IMR-90 (cell line): Measurements from ENCODE around the gene PRDM12. TPM values are rescaled to one million over a fixed set of nuclear protein-coding genes. Genes with fewer than 3 reads are reported as not detected.
A peak's percentile ranks its signal among the peaks of the same experiment; 100 is the strongest.

Experiments
- ATAC-seq: fragments of 200-7000 bp; cut with Tn5 transposase; 2 replicates; pipeline ENCODE4 v1.9.1; 2020; ENCODE audit warnings: low read depth, mild to moderate bottlenecking, moderate library complexity
- BruUV-seq: library from RNA; stranded (reverse); fragments of 400-500 nt; replicated peaks from 2 replicates; lab custom pipeline; 2021; lab: Mats Ljungman, UMichigan
- CTCF ChIA-PET: fragments of 300-600 bp; formaldehyde crosslinking; extraction: SDS; loops from one replicate; lab custom pipeline; 2021; ENCODE audit warnings: antibody characterized with exemption; lab: Yijun Ruan, JAX
- POLR2A ChIA-PET: fragments of 300-600 bp; sonication (Branson Sonifier 250); formaldehyde crosslinking; loops from one replicate; lab custom pipeline; 2022; ENCODE audit warnings: antibody characterized with exemption; ENCODE audit not compliant: unreplicated experiment; lab: Charles Lee
- DNase-seq: peaks from one replicate; pipeline ENCODE4 v3.0.0; 2013
- H2AFZ ChIP-seq: replicated peaks from 2 replicates; pipeline ENCODE3; 2013; ENCODE audit warnings: low read length, mild to moderate bottlenecking; ENCODE audit not compliant: poor library complexity
- H2AK5ac ChIP-seq: 2 replicates; pipeline ENCODE4 v1.6.1; 2013; ENCODE audit warnings: low read depth, low read length, inconsistent platforms
- H2AK9ac ChIP-seq: replicated peaks from 2 replicates; pipeline ENCODE3; 2013; ENCODE audit warnings: mild to moderate bottlenecking, low read depth, low read length, moderate library complexity; ENCODE audit not compliant: poor library complexity
- H2BK120ac ChIP-seq: 2 replicates; pipeline ENCODE4 v1.6.1; 2013; ENCODE audit warnings: low read depth, low read length, inconsistent platforms
- H2BK15ac ChIP-seq: 3 replicates; pipeline ENCODE4 v1.6.1; 2013; ENCODE audit warnings: low read depth, low read length, inconsistent platforms
- H2BK20ac ChIP-seq: 2 replicates; pipeline ENCODE4 v1.6.1; 2013; ENCODE audit warnings: low read depth, mild to moderate bottlenecking, inconsistent platforms, low read length, moderate library complexity
- H2BK5ac ChIP-seq: 2 replicates; pipeline ENCODE4 v1.6.1; 2013; ENCODE audit warnings: mild to moderate bottlenecking, low read depth, low read length, inconsistent platforms; ENCODE audit not compliant: poor library complexity, severe bottlenecking
- H3K14ac ChIP-seq: replicated peaks from 2 replicates; pipeline ENCODE4 v1.6.1; 2013; ENCODE audit warnings: low read depth, low read length, inconsistent platforms
- H3K18ac ChIP-seq: 2 replicates; pipeline ENCODE4 v1.6.1; 2013; ENCODE audit warnings: low read depth, low read length, control low read depth
- H3K23ac ChIP-seq: 2 replicates; pipeline ENCODE4 v1.6.1; 2013; ENCODE audit warnings: low read depth, low read length, inconsistent platforms
- H3K27ac ChIP-seq: 2 replicates; pipeline ENCODE4 v1.5.1; 2013; ENCODE audit warnings: mild to moderate bottlenecking, control low read depth, low read length; ENCODE audit not compliant: insufficient read depth
- H3K27me3 ChIP-seq: 2 replicates; pipeline ENCODE4 v1.6.1; 2013; ENCODE audit warnings: low read length; ENCODE audit not compliant: control insufficient read depth, insufficient read depth
- H3K36me3 ChIP-seq: 2 replicates; pipeline ENCODE4 v1.6.1; 2013; ENCODE audit warnings: low read length, mixed read lengths; ENCODE audit not compliant: control insufficient read depth, insufficient read depth
- H3K4ac ChIP-seq: 2 replicates; pipeline ENCODE4 v1.6.1; 2013; ENCODE audit warnings: low read depth, low read length, inconsistent platforms
- H3K4me1 ChIP-seq: 2 replicates; pipeline ENCODE4 v1.6.1; 2013; ENCODE audit warnings: low read length, mixed read lengths; ENCODE audit not compliant: control insufficient read depth, insufficient read depth
- H3K4me2 ChIP-seq: 2 replicates; pipeline ENCODE4 v1.6.1; 2013; ENCODE audit warnings: low read depth, mild to moderate bottlenecking, control low read depth, low read length, moderate library complexity
- H3K4me3 ChIP-seq: 2 replicates; pipeline ENCODE4 v1.5.1; 2013; ENCODE audit warnings: low read depth, mild to moderate bottlenecking, control low read depth, low read length, moderate library complexity; ENCODE audit not compliant: insufficient read depth
- H3K56ac ChIP-seq: 2 replicates; pipeline ENCODE4 v1.6.1; 2013; ENCODE audit warnings: low read length, inconsistent platforms; ENCODE audit not compliant: insufficient read depth; ENCODE audit errors: extremely low read depth
- H3K79me1 ChIP-seq, 2 experiments: 2 replicates each; pipeline ENCODE4 v1.6.1; 2013; ENCODE audit warnings: low read length in 2 of 2, inconsistent platforms in 1 of 2, low read depth in 1 of 2
- H3K9ac ChIP-seq: 2 replicates; pipeline ENCODE4 v1.6.1; 2013; ENCODE audit warnings: low read depth, low read length, control low read depth
- H3K9me1 ChIP-seq: 2 replicates; pipeline ENCODE4 v1.6.1; 2013; ENCODE audit warnings: low read length, inconsistent platforms; ENCODE audit not compliant: insufficient read depth
- H3K9me3 ChIP-seq: 2 replicates; pipeline ENCODE4 v1.6.1; 2013; ENCODE audit warnings: low read length; ENCODE audit not compliant: control insufficient read depth, insufficient read depth
- H4K20me1 ChIP-seq: 2 replicates; pipeline ENCODE4 v1.6.1; 2013; ENCODE audit warnings: low read length, inconsistent platforms; ENCODE audit not compliant: insufficient read depth
- H4K5ac ChIP-seq: 2 replicates; pipeline ENCODE4 v1.6.1; 2013; ENCODE audit warnings: mild to moderate bottlenecking, low read depth, low read length, control low read depth
- H4K8ac ChIP-seq, 2 experiments: 2 replicates each; pipeline ENCODE4 v1.6.1; 2013; ENCODE audit warnings: low read depth in 2 of 2, low read length in 2 of 2, control low read depth in 1 of 2, inconsistent platforms in 1 of 2
- H4K91ac ChIP-seq: 2 replicates; pipeline ENCODE4 v1.6.1; 2013; ENCODE audit warnings: low read depth, low read length, inconsistent platforms; ENCODE audit not compliant: insufficient read depth
- BHLHE40 ChIP-seq: fragments of 150-350 bp; IDR thresholded peaks from 2 replicates; pipeline ENCODE4 v1.6.1; 2016; ENCODE audit warnings: mild to moderate bottlenecking, low read depth, low read length
- ELK1 ChIP-seq: fragments of 150-350 bp; IDR thresholded peaks from 2 replicates; pipeline ENCODE4 v1.6.1; 2016; ENCODE audit warnings: low read depth, mild to moderate bottlenecking, low read length, moderate library complexity, borderline replicate concordance
- MAFK ChIP-seq: IDR thresholded peaks from 2 replicates; pipeline ENCODE4 v1.6.1; 2012; ENCODE audit warnings: low read depth, low read length, improper control_type of control experiment
- POLR2A ChIP-seq: IDR thresholded peaks from 2 replicates; pipeline ENCODE4 v1.6.1; 2012; ENCODE audit warnings: mild to moderate bottlenecking, low read depth, low read length
- RCOR1 ChIP-seq: IDR thresholded peaks from 2 replicates; pipeline ENCODE4 v1.6.1; 2012; ENCODE audit warnings: mild to moderate bottlenecking, low read length, improper control_type of control experiment; ENCODE audit not compliant: insufficient replicate concordance
- SMC3 ChIP-seq: fragments of 150-350 bp; IDR thresholded peaks from 2 replicates; pipeline ENCODE4 v1.6.1; 2016; ENCODE audit warnings: low read depth, mild to moderate bottlenecking, antibody characterized with exemption, low read length, moderate library complexity
- WGBS, 2 experiments: methylation state at CpG; one replicate each; pipeline versions ENCODE4 v1.1.5 to v1.1.7; 2013; ENCODE audit warnings: missing lambda C conversion rate in 2 of 2; ENCODE audit not compliant: insufficient read length in 1 of 2; ENCODE audit errors: extremely low coverage in 2 of 2; 5-methylcytosine and 5-hydroxymethylcytosine counted together
- dilution Hi-C: fragments of 300-500 bp; cut with HindIII; formaldehyde crosslinking; loops from one replicate; pipeline ENCODE4 v1.14.3; 2018; ENCODE audit warnings: low sequenced_read_pairs; ENCODE audit not compliant: unreplicated experiment
- in situ Hi-C: fragments of 300-500 bp; cut with MboI; formaldehyde crosslinking; loops from 3 replicates; pipeline ENCODE4 v1.14.3; 2019; ENCODE audit warnings: low sequenced_read_pairs, inconsistent platforms, mixed read lengths
- intact Hi-C: fragments of 100-400 bp; cut with micrococcal nuclease; formaldehyde crosslinking; loops from 2 replicates; pipeline ENCODE4 v1.10.0; 2022
- polyA plus RNA-seq, 3 experiments: library from polyadenylated mRNA; depleted of rRNA; stranded (reverse); fragments of >200 nt; gene quantifications; 2 replicates each; pipeline ENCODE4 v1.2.3, GENCODE V29; 2012; ENCODE audit warnings: low replicate concordance in 1 of 3
- total RNA-seq: library from RNA; depleted of rRNA; stranded (reverse); fragments of >200 nt; gene quantifications from 2 replicates; pipeline ENCODE4 v1.2.3, GENCODE V29; 2012
- TF ChIP-seq, protein P1 (sequence below): conservative IDR thresholded peaks from 2 replicates; pipeline ENCODE4 v1.5.1; 2012; ENCODE audit warnings: mild to moderate bottlenecking, low read depth, low read length, improper control_type of control experiment

PRDM12 gene
- total and polyA plus RNA-seq, 2 of the 4 experiments (the other 2 are of a cell fraction) = not detected

- TF ChIP-seq, protein P1, sequence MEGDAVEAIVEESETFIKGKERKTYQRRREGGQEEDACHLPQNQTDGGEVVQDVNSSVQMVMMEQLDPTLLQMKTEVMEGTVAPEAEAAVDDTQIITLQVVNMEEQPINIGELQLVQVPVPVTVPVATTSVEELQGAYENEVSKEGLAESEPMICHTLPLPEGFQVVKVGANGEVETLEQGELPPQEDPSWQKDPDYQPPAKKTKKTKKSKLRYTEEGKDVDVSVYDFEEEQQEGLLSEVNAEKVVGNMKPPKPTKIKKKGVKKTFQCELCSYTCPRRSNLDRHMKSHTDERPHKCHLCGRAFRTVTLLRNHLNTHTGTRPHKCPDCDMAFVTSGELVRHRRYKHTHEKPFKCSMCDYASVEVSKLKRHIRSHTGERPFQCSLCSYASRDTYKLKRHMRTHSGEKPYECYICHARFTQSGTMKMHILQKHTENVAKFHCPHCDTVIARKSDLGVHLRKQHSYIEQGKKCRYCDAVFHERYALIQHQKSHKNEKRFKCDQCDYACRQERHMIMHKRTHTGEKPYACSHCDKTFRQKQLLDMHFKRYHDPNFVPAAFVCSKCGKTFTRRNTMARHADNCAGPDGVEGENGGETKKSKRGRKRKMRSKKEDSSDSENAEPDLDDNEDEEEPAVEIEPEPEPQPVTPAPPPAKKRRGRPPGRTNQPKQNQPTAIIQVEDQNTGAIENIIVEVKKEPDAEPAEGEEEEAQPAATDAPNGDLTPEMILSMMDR = no peak
- TF ChIP-seq POLR2A = no peak
Measured at GRCh38 chr9:130710822-130711352, 46.5 kb downstream of the PRDM12 start (continued).

DNA sequence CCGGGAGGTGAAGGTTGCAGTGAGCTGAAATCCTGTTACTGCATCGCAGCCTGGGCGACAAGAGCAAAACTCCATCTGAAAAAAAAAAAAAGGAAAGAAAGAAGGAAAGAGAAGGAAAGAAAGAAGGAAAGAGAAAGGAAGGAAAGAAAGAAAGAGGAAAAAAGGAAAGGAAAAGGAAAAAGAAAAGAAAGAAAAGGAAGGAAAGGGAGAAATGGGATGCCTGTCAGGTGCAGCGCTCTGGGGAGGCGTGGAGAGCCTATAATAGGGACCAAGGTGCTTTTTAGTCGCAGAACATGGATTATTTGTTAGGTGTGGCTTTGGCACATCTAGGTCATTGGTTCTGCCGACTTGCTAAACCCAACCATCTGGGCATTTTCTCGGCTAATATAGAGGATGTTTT is 47.1 kb downstream of the PRDM12 start:
- H3K9me1 ChIP-seq = no peaks in the 10 kb centered on the region
- no peak for TF ChIP-seq ELK1
- no peak for TF ChIP-seq RCOR1
- no peak for TF ChIP-seq SMC3
- no peak for TF ChIP-seq POLR2A
- TF ChIP-seq MAFK = no peak
- TF ChIP-seq, protein P1 = no peak
- no peak for TF ChIP-seq BHLHE40
- no peak overlapping the region for H3K14ac ChIP-seq
- no peak overlapping the region for H2AK5ac ChIP-seq
- no peak overlapping the region for H4K5ac ChIP-seq
- in situ Hi-C loops = no loop called here
- peaks cover 28% of the 10 kb centered on the region for H4K20me1 ChIP-seq
- H4K91ac ChIP-seq = no peak overlapping the region
- peak overlapping the region; percentile 14 for H2AFZ ChIP-seq
- BruUV-seq = no TSS peak
- no peaks in the 10 kb centered on the region for H3K27me3 ChIP-seq
- H2AK9ac ChIP-seq = no peak overlapping the region
- dilution Hi-C loops = no loop called here
- H3K18ac ChIP-seq = no peak overlapping the region
- ChIA-PET CTCF (interaction anchor here (2.1 kb wide), 1 partner anchor 10 kb away, joined by 6 read pairs; no protein-coding TSS in a partner anchor), POLR2A (no interaction called here)
- no peak for DNase-seq
- H3K4ac ChIP-seq = no peak overlapping the region
- H2BK120ac ChIP-seq = no peak overlapping the region
- H3K4me1 ChIP-seq = peaks cover 4% of the 10 kb centered on the region; the same call in 1 of the 2 replicates
- no peak overlapping the region for H2BK15ac ChIP-seq
- no peak overlapping the region for H2BK20ac ChIP-seq
- H3K27ac ChIP-seq = no peak overlapping the region
- peak overlapping the region in 1 of 2 experiments; percentile 9; a peak in 1 of 4 replicates for H4K8ac ChIP-seq
- no peaks in the 10 kb centered on the region for H3K36me3 ChIP-seq
- no peak overlapping the region for H2BK5ac ChIP-seq
- H3K56ac ChIP-seq = no peak overlapping the region
- H3K4me2 ChIP-seq = no peak overlapping the region
- 95% methylated on average over 3 of the region's 8 CpGs; no CpG with 5 or more reads in 1 of the 2 experiments for WGBS, 2 experiments
- no peaks in the 10 kb centered on the region for H3K9me3 ChIP-seq
- H3K79me1 ChIP-seq = peaks cover 0 to 38% of the 10 kb centered on the region in 2 experiments; a peak in 2 of 4 replicates
- H3K4me3 ChIP-seq = no peak overlapping the region
- intact Hi-C loops = loop anchor here (5.0 kb wide), 1 partner anchor 66 kb away; no protein-coding TSS in a partner anchor
- no peak overlapping the region for H3K9ac ChIP-seq
- no peak overlapping the region for H3K23ac ChIP-seq
- ATAC-seq = no peak
